ENCODE measurements around the gene ENPP3. TPM values are rescaled to one million over a fixed set of nuclear protein-coding genes. Genes with fewer than 3 reads are reported as not detected.

Gene ENPP3
- total and polyA plus RNA-seq, 9 of the 15 experiments (the other 6 are each of a cell fraction or from before 2014, with no cell fraction given), result 14.0 to 32.8 (median 21.6) TPM

- TF ChIP-seq, protein P1, sequence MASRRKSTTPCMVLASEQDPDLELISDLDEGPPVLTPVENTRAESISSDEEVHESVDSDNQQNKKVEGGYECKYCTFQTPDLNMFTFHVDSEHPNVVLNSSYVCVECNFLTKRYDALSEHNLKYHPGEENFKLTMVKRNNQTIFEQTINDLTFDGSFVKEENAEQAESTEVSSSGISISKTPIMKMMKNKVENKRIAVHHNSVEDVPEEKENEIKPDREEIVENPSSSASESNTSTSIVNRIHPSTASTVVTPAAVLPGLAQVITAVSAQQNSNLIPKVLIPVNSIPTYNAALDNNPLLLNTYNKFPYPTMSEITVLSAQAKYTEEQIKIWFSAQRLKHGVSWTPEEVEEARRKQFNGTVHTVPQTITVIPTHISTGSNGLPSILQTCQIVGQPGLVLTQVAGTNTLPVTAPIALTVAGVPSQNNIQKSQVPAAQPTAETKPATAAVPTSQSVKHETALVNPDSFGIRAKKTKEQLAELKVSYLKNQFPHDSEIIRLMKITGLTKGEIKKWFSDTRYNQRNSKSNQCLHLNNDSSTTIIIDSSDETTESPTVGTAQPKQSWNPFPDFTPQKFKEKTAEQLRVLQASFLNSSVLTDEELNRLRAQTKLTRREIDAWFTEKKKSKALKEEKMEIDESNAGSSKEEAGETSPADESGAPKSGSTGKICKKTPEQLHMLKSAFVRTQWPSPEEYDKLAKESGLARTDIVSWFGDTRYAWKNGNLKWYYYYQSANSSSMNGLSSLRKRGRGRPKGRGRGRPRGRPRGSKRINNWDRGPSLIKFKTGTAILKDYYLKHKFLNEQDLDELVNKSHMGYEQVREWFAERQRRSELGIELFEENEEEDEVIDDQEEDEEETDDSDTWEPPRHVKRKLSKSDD (conservative IDR thresholded peaks at IDR 0.05; ENCODE audit: low read length), result peak; percentile 83; the same call in 1 of the 2 replicates
- peak; percentile 76; the same call in 1 of the 2 replicates for TF ChIP-seq CBX5 (IDR thresholded peaks at IDR 0.05; ENCODE audit: borderline replicate concordance, low read depth)
- no peak for TF ChIP-seq IRF2 (CRISPR knock-in tag; IDR thresholded peaks at IDR 0.05)
- no peak for TF ChIP-seq U2AF2 (optimal IDR thresholded peaks at IDR 0.05; ENCODE audit: low read depth, low read length)
- TF ChIP-seq ZFP30 (CRISPR knock-in tag; IDR thresholded peaks at IDR 0.05; ENCODE audit: borderline replicate concordance), result no peak
- TF ChIP-seq, protein P2, sequence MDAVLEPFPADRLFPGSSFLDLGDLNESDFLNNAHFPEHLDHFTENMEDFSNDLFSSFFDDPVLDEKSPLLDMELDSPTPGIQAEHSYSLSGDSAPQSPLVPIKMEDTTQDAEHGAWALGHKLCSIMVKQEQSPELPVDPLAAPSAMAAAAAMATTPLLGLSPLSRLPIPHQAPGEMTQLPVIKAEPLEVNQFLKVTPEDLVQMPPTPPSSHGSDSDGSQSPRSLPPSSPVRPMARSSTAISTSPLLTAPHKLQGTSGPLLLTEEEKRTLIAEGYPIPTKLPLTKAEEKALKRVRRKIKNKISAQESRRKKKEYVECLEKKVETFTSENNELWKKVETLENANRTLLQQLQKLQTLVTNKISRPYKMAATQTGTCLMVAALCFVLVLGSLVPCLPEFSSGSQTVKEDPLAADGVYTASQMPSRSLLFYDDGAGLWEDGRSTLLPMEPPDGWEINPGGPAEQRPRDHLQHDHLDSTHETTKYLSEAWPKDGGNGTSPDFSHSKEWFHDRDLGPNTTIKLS (IDR thresholded peaks at IDR 0.05; ENCODE audit: borderline replicate concordance, low read depth), result peak; percentile 59; the same call in 1 of the 2 replicates
- peak; percentile 14; the same call in 1 of the 2 replicates for TF ChIP-seq KDM2B (CRISPR knock-in tag; IDR thresholded peaks at IDR 0.05)
- TF ChIP-seq, protein P3, sequence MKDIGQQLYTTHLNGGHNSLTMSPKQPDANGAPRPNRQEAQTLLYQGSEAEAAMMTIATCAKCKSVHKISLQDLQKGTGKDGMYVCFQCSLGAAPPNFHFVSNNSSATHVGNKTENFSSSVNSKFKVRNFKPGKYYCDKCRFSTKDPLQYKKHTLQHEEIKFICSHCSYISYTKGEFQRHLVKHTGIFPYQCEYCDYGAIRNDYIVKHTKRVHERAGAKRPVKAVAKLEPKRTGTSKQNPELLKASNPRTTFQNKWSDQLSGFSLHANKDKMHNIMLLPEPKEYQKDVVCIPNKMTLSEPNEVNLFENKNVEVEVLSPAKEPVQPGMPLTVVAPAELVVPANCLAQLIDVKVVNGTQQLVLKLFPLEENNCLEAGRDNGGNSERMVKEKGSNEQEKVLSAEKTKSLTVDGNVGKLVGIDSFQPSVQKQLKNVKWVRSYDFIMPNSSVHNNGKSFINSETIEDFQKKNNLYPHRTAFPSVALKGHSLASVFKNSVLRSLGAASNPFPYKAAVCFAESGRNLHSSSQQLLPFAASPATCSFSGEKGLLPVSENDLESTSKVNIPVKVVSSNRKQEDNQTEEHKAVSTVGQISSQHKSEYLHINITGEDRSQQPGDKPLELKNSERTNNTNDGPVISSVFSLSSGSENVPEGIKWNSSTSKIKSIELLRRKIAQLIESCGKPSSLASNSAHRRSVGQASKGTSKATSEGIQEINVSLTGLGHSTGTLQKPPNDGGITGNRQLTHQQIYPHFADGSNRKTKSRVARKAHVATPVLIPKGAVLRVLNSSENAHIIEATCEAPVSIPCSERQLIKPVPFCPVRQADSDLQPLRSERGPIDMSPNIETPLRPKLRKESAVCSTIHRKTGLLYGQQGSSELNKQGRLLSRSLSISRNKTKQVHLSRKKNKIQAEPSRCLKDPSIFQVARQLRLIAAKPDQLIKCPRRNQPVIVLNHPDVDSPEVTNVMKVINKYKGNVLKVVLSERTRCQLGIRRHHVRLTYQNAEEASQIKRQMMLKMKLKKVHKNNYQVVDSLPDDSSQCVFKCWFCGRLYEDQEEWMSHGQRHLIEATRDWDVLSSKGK (CRISPR knock-in tag; IDR thresholded peaks at IDR 0.05), result no peak
- no peak for TF ChIP-seq CSDE1 (IDR thresholded peaks at IDR 0.05)
- TF ChIP-seq ZNF395 (CRISPR knock-in tag; IDR thresholded peaks at IDR 0.05), result no peak
- TF ChIP-seq, protein P4, sequence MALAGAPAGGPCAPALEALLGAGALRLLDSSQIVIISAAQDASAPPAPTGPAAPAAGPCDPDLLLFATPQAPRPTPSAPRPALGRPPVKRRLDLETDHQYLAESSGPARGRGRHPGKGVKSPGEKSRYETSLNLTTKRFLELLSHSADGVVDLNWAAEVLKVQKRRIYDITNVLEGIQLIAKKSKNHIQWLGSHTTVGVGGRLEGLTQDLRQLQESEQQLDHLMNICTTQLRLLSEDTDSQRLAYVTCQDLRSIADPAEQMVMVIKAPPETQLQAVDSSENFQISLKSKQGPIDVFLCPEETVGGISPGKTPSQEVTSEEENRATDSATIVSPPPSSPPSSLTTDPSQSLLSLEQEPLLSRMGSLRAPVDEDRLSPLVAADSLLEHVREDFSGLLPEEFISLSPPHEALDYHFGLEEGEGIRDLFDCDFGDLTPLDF (CRISPR knock-in tag; IDR thresholded peaks at IDR 0.05), result peak; percentile 79; the same call in 1 of the 2 replicates
- 0 out of 2 replicates have a peak, but pooled peaks have one; percentile 41 for TF ChIP-seq MEF2D (tag; conservative IDR thresholded peaks at IDR 0.05; ENCODE audit: low read depth)
- no peak for TF ChIP-seq ZNF551 (CRISPR knock-in tag; IDR thresholded peaks at IDR 0.05)
Observed at GRCh38 chr6:131627724-131628682, 9.1 kb upstream of the ENPP3 start, which contains the start of gene MED23 (continued).
